Hypothalamus (tissue), 51 donors: ENCODE measurements around the gene MPP3.

Experiments used
- DNase-seq, 51 donors: peaks; one replicate each; lab custom pipeline; 2025; lab: John Stamatoyannopoulos, UW

Gene MPP3

GRCh38 chr17:43757171-43757660 is 75.7 kb downstream of the MPP3 start:
- no peak for DNase-seq

DNA sequence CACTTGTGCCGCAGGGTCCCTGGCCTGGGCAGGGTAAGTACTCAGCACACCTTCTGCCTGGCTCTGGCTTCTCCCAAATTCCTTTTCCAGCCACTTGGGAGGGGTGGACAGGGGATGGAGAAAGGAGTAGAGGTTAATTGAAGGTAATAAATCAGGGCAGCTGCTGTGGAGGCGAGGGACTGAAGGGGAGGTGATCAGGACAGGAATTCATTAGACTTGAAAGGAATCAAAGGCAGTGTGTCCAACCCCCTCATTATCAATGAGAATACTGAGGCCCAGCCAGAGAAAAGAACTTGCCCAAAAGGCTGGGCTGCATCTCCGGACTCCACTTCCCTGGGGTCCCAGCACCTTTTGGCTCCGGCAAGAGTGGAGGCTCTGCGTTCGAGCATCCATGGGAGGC is 76.7 kb downstream of the MPP3 start:
- DNase-seq, result no peak

DNA sequence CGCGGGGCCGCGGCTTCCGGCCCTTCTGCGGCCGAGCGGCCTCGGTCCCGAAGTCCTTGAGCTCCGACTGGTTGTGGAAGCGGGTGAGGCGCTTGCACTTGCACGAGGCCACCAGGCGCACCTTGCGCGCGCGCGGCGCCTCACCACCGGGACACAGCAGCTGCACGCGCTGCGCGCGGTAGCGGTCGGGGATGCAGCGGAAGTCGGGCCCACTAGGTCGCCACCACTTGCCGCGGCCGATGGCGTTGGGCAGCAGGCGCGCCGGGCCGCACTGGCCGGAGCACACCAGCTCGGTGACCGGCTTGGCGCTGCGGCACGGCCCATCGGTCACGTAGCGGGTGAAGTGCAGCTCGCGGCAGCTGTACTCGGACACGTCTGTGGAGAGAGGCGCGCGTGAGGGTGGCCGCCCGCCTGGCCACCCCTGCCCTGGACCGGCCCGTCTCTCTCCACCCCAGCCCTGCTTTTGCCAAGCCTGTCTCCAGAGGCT is 77.5 kb downstream of the MPP3 start:
- DNase-seq, result peak in 3 of 51 donors; percentile 14 to 26 (median 21)

- DNase-seq, result no peak
These were observed 78.0 kb downstream of the MPP3 start for GRCh38 chr17:43754947-43755346.

DNA sequence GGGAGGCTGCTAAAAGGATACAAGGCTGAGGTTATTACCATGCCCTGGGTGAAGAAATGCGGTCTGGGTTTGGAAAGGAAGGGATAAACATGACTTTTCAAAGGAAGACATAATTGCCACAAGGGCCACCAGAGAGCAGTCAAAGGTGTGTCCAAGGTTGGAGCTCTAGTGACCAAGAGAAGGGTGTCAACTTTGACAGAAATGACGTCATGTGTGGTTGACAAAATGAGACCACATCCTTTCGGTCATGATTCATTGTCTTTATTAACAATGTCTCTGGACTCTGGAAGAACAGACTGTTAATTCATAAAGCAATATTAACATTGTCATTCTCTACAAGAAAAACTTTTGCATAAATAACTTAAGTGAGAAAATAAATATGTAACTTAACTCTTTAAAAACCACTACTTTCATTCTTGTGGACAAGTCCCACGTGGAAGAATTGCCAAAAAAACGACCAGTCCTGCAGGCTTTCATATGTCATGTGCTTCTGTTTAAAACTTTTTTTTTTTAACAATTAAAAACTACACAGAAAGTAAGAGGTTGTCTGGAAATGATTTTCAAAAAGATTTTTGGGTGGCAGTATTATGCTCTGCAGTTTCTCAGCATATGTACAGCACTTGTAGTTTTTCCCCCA is 79.3 kb downstream of the MPP3 start:
- DNase-seq, result no peak
